ENCODE measurements around the gene DGKD. TPM values are rescaled to one million over a fixed set of nuclear protein-coding genes. Genes with fewer than 3 reads are reported as not detected.
"Not testable (repeated sequence)": the region's sequence is repeated elsewhere in the genome, so short reads cannot be mapped to it uniquely, and the experiment has no call there.

The DGKD gene
- polyA plus RNA-seq, 1 donor: 21.9 TPM

DNA sequence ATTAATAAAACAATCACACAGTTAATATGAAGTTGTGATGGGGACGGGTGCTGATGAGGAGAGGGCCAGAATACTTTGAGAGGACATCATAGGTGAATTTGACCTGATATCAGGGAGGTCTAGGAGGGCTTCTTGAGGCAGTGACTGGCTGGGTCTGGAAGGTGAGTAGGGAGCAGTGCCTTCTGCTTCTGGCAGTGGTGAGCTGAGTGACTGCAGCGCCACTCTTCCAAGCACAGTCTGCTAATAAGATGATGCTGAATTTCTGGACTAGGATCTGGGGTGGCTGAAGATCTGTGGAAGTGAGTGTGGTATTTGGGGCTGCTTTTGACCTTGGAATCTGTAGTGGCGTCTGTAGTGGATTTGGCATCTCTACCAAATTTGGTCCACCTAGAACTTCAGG is 5.5 kb downstream of the DGKD start:
- DNase-seq (ENCODE audit: low read depth): no peak

DNA sequence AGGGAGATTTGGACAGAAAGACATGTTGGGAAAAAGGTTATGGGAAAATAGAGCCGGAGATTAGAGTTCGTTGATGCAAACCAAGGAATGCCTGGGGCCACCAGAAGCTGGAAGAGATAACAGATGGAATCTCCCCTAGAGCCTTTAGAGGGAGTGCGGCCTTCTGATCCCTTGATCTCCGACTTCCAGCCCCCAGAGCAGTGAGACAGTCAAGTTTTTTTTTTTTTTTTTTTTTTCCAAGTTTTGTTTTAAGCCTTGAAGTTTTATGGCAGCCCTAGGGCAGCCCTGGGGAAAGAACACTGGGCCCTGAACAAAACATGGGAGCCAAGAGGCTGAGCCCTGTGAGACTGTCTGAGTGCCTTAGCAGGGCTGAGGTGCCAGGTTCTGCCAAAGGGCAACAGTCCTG is 6.5 kb downstream of the DGKD start:
- no peak for DNase-seq (ENCODE audit: low read depth)

- no peak for DNase-seq (ENCODE audit: low read depth)
These were observed 7.0 kb downstream of the DGKD start for GRCh38 chr2:233361297-233361696.

DNA sequence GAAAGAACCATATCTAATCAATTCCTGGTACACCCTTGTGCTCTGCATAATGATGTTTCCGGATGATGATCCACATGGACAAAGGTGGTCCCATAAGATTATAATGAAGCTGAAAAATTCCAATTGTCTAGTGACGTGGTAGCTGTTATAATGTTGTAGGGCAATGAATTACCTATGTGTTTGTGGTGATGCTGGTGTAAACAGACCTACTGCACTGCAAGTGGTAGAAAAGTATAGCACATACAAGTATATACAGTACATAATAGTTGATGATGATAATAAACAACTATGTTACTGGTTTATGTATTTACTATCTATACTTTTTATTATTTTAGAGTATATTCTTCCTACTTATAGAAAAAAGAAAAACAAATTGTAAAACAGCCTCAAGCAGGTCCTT is 8.4 kb downstream of the DGKD start:
- DNase-seq (ENCODE audit: low read depth): no peak

DNA sequence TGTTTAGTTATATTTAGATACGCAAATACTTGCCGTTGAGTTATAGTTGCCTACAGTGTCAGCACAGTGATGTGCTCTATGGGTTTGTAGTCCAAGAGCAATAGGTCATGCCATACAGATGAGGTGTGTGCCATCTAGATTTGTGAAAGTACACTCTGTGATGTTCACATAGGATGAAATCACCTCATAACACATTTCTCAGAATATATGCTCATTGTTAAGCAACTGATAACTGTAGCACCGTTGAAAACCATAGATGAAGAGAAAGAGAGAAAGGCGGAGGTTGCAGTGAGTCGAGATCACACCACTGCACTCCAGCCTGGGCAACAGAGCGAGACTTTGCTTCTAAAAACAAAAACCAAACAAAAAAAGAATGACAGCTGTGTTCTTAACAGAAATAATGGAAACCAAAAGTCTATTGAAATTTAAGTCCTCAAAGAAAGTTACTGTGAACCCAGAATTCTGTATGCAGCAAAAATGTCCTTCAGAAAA is 9.5 kb downstream of the DGKD start:
- DNase-seq (ENCODE audit: low read depth): no peak

DNA sequence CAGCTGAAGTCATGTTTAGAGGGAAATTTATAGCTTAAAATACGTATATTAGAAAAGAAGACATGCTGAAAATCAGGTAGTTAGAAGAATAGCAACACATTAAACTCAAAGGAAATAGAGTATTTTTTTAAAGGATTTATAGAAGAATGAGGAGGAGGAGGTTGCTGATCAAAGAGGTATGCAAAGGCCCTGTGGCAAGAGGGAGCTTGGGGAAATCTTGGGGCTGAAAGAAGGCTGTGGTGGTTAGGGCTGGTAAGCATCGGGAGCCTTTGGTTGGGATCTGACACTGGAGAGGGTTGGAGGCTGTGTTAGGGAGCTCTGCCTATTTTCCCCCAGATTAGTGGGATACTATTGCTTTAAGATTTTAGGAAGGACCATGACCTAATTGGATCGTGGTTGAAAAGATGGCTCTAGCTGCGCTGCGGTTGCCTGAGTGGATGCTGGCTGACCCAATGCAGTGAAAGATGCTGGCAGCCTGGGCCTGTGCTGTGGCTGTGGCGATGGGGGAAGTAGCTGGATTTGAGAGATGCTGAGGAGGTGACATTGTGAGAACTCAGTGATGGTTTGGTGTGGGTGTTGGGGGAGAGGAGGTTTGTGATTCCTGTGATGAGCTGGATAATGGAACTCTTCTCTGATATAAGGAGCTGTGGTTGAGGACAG is 11.7 kb downstream of the DGKD start:
- no peak for DNase-seq (ENCODE audit: low read depth)

- DNase-seq (ENCODE audit: low read depth): no peak
These were observed 13.3 kb downstream of the DGKD start for GRCh38 chr2:233367586-233367985.

DNA sequence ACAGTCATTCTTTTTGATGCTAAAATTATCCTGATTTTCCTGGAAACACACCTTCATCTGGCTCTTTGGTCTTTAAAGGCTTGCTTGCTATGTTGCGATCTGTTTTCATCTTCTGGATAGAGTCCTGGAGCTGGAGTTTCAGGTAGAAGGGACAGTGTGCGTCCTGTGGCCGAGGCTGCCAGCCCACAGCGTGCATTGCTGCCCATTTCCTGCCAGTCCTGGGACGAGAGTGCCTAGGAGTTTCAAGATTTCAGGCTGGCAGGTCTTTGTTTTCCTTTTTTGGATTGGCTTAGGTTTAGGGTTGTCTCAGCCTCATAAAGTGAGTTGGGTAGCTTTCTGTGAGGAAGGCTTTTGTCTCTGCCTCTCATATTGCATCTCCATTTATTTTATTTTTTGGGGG is 14.5 kb downstream of the DGKD start:
- DNase-seq (ENCODE audit: low read depth): no peak

DNA sequence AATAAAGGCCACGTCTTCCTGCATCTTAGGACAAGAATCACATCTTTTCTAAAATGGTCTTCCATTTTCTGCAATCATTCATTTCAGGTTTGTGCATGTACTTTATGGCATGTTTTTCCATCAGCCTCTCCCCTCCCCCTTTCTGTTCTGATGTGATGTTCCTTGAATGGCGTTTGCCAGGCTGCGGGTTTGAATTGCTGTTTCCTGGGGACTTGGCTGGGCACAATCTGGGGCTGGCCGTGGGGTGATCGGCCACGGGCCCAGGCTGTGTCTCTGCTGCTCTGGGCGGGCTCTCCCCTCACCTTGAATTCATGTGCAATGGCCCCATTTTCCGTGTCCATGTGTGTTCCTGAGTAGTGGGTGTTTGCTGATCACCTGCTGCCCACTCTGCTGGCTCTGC is 15.2 kb downstream of the DGKD start:
- no peak for DNase-seq (ENCODE audit: low read depth)

- DNase-seq (ENCODE audit: low read depth): no peak
These were observed 15.8 kb downstream of the DGKD start for GRCh38 chr2:233369897-233370685.

GRCh38 chr2:233371641-233372040 is 17.3 kb downstream of the DGKD start:
- DNase-seq (ENCODE audit: low read depth): no peak

DNA sequence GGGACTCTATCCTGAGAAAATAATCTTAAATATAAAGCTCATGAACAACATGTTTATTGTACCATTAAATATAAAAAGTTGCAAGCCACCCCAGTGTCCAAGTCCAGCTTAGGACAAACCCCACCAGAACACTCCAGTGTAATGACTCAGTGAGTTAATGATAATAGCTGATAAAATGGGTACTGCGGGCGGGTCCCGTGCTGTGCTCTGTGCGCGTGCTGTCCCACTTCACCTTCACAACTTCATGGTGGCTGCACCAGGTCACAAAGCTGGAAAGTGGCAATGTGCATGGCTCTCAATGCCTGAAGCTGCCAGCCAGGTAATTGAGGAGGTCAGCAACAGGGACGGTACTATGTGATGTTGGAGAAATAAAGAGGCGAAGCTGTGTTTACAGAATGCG is 18.6 kb downstream of the DGKD start:
- DNase-seq (ENCODE audit: low read depth): no peak

GRCh38 chr2:233373316-233373715 is 19.0 kb downstream of the DGKD start:
- DNase-seq (ENCODE audit: low read depth): no peak

DNA sequence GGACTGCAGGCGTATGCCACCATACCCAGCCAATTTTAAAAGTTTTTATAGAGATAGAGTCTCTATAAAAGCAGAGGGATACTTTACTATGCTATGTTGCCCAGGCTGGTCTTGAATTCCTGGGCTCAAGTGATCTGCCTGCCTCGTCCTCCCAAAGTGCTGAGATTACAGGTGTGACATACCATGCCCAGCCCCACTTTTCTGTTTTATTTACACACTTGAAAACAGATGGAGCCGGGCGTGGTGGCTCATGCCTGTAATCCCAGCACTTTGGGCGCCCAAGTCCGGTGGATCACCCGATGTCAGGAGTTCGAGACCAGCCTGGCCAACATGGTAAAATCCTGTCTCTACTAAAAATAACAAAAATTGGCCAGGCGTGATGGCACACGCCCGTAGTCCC is 20.5 kb downstream of the DGKD start:
- DNase-seq (ENCODE audit: low read depth): not testable (repeated sequence)

DNA sequence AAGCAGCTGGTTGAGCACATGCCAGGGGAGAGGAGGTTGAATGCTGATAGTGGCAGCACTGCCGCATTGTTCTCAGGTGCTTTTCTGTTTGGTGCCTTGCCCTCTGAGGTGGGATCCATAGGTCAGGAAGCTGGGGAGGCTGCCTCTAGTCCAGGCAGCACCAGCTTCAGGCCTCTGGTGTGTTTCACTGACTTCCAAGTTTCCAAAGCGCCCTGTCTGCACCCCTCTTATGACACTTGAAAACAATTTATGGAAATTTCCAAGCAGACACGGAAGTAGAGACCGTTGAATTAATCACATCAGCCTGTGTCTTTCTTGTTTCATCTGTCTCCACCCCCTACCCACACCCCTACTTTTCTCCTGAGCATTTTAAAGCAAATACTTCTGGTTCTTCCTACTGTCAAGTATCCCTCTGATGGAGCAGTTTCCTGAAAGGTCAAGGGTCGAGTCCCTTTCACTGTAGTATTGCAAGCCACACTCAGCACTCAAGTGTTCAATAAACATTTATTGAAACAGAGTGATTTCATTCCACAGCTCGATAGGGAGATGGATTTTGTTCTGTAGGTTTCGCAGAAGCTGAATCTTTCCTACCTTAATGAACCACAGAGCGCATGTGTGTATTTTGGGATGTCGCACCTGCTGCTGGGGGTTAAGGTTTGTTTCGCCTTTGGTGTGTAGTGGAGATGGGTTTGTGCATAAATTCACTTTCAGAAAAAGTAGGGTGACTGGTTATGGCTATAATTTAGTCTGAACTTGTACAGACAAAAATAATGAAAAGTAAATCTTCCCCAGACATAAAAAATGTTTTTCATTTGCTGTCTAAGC is 21.4 kb downstream of the DGKD start:
- no peak for DNase-seq (ENCODE audit: low read depth)

DNA sequence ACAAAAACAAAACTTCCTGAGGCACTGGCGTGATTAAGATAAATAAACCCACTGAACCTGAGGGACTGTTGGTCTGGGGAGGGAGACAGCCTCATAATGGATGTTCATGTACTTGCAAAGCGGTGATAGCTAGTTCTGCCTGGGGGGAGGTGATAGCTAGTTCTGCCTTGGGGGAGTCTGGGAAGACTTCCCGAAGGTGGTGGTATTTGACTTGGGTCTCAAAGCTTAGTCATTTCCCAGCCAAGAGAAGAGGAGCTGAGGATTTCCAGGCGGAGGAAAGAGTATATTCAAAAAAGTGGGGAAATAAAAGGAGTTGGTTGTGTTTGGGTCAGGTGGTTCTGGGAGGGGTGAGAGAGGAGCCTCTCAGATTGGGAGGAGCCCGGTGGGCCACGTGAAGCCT is 24.7 kb downstream of the DGKD start:
- DNase-seq (ENCODE audit: low read depth): no peak

DNA sequence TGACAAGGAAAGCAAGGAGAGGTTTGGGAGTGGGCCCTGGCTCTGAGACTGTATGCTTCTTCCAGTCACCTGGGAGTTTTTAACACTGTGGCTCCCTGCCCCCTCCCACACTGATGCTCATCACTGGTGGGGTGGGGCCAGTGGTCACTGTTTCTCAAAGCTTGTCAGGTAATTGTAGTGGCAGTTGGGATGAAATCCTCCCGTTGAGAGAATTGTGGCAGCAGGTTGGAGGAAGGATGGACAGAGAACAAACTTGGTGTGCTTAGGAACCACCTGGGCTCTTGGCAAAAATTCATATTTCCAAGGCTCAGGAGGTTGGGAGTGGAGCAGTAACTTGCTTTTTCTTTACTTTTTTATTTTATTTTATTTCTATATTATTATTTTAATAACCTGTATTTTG is 25.1 kb downstream of the DGKD start:
- no peak for DNase-seq (ENCODE audit: low read depth)

DNA sequence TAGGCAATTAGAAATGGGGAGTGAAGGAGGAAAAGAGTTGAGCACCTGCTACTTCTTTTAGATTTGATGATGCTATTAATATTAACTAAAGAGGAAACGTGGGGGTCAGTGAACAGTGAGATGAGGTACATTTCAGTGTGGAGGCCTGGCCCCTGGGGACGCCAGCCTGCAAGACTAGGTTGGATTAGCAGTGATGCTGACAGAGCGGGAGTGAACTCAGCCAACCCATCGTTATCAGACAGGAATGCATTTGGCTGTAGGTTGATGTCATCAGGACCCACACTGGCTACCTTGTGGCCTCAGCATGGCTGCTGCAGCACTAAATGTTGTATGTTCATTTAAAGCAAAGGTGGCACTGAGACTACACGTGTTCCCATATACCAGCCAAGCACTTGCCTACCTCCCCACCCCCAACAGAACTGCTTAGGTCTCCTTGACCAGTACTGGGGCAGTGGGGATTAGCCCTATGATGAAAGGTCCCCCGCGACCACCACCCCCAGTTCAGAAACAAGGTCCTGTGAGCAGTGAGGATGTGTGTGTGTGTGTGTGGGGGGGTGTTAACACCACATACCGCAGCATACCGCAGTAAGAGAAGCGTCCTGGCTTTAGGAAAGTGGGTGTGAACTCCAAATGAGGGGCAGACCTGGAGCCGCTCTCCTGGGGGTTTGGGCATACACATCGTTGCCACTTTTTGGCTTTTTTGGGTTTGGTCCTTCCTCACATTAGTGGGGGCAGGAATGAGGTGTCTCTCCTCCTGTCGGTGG is 26.0 kb downstream of the DGKD start:
- no peak for DNase-seq (ENCODE audit: low read depth)

DNA sequence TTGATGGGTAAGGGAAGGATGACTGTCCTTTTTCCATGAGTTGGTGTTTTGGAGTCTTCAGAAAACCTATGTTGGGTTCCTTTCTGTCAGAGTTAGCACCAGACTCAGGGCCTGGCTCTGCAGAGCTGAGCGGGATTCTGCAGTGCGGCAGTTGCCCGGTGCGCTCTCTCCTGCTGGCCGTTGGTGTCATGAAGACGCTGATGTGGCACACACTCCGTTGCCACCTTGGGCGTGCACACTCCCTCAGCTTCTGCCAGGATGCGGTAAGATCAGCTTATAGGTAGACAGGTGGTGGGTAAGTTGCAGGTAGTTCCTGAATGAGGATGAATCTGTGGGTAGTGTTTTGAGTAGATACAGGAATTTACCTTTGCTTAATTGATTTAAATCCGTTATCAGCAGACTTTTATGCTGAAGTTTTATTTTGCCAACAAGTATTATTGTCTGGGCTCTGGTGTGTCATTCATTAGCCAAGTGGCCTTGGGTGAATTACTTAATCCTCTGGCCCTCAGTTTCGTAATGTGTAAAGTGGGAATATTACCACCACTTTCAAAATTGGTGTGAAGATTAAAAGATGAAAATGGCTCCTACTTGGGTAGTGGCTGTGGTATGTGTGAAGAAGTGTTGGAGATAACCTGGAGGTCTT is 26.8 kb downstream of the DGKD start:
- no peak for DNase-seq (ENCODE audit: low read depth)

- no peak for DNase-seq (ENCODE audit: low read depth)
These were observed 27.3 kb downstream of the DGKD start for GRCh38 chr2:233381638-233381995.

DNA sequence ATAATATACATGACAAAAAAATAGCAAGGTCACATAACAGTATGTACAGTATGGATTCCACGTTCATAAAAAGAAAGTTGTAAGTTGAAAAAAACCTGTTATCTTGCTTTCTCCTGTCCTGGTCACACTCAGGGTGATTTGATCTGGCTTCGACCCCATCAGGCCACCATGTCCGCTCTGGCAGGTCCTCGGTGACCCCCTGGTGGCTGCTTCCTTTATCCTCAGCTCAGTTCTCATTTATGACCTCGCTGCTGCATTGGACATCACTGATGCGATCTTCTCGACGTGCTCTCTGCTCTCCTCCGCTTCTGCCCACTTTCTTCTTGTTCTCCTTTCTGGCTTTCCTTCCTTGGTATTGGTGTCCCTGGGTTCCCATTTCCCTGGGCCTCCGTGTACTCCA is 29.7 kb downstream of the DGKD start:
- DNase-seq (ENCODE audit: low read depth): no peak
